Dedifferentiated amniotic fluid mesenchymal stem cell (primary cell): ENCODE data around the gene KISS1.
A peak's percentile ranks its signal among the peaks of the same experiment; 100 is the strongest.

Experiments
- DNase-seq: peaks from one replicate; pipeline ENCODE4 v3.0.0-alpha.2; 2016; ENCODE audit errors: extremely low spot score

Gene KISS1

GRCh38 chr1:204192046-204192445 lies 4.2 kb downstream of the KISS1 start:
- DNase-seq = no peak

- no peak for DNase-seq
These were observed 4.8 kb downstream of the KISS1 start for GRCh38 chr1:204191456-204191855.

DNA sequence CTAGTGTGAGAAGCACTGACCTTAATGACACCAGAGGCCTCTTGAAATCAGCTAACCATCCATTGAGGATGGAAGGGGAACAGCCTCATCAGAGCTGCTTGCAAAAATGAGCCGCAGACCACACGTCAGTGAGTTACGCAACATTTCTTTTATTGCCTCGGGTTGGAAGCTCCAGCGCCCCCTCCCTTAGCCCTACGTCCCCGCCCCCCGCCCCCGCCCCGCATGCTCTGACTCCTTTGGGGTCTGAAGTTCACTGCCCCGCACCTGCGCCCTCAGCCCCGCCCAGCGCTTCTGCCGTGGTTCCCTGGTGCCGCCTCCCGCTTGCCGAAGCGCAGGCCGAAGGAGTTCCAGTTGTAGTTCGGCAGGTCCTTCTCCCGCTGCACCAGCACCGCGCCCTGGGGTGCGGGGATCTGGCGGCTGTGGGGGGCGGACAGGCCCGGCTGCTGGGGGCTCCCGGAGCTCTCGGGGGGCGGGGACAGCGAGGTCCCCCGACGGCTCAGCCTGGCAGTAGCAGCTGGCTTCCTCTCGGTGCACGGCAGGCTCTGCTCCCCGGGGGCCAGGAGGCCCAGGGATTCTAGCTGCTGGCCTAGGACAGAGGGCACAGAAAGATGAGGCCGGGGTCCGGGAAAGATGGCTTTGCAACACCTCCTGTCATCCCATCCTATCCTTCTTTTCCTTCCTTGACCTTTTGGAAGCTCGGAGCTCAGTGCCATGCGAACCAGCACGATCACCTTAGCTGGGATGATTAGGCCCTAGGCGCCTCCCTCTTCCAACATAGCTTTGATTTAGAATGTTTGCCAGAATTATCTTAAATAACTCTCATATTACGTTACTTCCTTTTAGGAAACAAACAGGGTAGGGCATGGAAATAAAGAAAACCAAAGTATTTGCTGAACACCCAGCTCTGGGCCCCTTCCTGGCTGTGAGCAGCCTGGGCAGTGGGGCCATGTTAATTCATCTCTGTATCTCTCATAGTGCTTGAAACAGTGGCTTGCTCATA lies 5.8 kb downstream of the KISS1 start:
- DNase-seq = no peak

- no peak for DNase-seq
These were observed 7.2 kb downstream of the KISS1 start for GRCh38 chr1:204188959-204189639.

- DNase-seq = no peak
These were observed 9.7 kb downstream of the KISS1 start for GRCh38 chr1:204186597-204186996.

DNA sequence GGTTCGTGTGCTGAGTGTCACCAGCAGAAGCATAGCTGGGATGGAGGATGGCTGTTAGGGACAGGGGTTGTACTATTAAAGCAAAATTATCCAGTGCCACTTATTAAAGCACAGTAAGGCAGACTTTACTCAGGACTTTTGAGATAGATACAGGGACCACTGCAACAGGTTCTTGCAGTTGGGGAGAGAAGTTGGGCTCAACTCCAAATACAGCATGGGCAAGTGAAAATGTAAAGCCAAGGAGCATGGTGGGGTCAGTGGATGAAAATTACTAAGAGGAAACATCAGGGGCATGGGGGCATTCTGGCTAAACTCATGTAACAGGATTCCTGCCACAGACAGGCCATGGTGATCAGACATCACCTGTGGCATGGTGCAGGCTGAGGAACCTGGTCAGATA lies 15.2 kb downstream of the KISS1 start:
- no peak for DNase-seq

DNA sequence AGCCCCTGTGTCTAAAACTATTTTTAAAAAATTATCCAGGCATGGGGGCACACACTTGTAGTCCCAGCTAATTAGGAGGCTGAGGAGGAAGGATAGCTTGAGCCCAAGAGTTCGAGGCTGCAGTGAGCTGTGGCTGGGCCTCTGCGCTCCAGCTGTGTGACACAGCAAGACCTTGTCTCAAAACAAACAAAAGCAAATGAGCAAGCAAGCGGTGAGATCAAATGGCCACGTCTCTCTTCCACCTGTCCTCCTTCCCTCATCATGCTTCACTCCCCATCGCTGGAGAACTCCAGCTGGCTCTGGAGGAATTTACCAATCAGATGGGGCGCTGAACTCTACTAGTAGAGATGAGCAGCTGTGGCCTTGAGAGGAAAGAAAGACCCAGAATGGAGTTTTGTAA lies 16.2 kb downstream of the KISS1 start:
- no peak for DNase-seq

DNA sequence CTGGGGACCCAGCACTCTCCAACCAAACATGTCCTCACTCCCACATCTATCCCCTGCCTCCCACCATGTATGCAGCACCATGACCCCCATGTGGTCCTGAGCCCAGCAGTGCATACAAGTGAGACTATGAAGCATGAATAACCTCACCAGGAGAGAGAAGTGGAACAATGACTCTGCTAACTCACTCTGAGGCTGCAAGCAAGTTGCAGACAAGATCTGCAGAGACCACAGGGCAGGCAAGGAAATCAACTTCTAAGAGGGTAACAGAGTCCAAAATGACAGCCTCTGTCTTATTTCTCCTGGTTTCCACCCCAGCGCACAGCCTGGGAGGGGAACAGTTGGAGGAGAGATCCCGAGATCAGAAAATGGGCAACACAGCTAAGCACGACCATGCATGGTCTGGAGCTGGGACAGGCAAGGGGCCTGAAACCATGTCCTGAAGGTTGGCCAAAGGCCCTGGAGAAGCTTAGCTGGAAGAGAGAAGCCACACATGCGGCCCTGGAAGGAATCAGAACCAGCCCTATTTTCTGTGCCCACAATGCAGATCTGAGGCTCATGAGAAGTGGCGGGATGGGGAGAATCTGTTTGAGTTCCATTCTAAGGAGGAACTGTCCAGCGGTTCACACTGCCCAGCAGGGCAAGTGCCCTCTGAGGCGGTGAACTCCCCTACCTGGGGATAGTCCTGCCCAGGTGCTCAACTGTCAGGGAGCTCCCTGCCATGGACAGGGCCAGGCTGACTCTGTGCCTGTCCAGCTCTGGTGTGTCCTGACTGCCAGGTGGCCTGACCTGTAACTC lies 17.6 kb downstream of the KISS1 start:
- DNase-seq = no peak

DNA sequence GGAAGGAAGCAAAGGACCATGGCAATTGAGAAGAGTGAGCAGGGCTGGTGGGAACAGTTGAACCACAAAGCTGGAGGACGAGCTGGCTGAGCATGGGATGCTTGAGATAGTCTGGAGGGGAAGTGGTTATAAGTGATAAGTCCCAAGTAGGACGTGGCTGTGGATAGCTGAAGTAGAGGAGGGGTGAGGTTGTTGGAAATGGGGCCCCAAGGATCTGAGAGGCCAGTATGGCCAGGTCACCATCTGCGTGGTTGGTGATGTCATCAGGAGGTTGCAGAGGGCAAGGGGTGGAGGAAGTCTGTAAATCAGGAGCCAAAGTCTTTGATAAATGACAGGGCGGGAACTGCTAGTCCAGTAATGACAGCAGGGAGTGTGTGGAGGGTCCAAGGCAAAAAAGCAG lies 19.2 kb downstream of the KISS1 start:
- DNase-seq = no peak

- no peak for DNase-seq
These were observed 20.2 kb downstream of the KISS1 start for GRCh38 chr1:204176049-204176448.

GRCh38 chr1:204174958-204175357 lies 21.3 kb downstream of the KISS1 start:
- no peak for DNase-seq

DNA sequence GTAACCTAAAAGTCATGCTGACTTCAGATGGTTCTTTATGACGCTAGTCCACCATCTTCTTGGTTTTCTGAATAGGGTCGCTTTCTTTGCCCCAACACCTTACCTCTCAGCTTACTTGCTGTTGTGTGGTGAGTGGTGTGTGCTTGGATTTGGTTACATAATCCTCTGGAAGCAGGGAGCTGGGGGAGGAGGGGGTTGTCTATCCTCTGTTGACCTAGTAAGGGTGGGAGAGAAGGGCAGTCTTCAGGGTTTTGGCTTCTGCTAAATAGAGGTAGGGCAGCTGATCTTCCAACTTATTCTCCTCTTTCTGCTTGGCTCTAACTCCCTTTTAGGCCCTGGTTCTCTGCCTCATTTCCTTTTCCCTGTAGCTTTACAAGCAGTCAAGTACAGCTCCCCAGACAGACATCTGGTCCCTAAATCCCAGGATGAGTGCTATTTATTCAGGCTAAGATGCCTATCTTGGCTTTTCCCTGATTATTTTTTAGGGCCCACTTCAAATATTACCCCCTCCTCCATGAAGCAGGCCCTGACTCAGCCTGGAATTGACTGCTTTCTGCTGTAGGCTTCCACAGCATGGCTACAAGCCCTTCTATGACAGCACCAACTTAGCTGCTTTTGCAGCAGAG lies 23.8 kb downstream of the KISS1 start:
- DNase-seq = no peak

DNA sequence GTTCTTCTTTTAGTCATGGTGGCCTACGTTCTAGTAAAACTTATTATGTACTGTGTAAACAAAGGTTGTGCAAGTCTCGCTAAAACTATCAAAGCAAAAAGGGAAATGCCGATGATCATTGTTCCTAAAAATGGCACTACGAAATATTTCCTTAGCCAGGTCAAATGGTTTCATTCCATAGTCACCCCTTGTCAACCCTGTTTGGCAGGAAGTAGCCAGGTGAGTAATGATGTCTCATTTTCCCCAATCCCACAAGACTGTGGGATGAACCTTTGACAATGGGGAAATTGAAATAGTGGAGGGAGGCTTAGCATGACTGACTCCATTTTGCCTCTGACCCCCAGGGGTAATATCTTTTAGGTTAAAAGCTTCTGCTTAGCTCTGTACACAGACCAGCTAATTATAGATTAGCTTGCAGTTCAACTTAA lies 24.5 kb downstream of the KISS1 start:
- no peak for DNase-seq

- no peak for DNase-seq
These were observed 25.7 kb downstream of the KISS1 start for GRCh38 chr1:204170494-204171155.

- DNase-seq = no peak
These were observed 26.4 kb downstream of the KISS1 start for GRCh38 chr1:204169858-204170257.

- no peak for DNase-seq
These were observed 28.6 kb downstream of the KISS1 start for GRCh38 chr1:204167730-204168129.

DNA sequence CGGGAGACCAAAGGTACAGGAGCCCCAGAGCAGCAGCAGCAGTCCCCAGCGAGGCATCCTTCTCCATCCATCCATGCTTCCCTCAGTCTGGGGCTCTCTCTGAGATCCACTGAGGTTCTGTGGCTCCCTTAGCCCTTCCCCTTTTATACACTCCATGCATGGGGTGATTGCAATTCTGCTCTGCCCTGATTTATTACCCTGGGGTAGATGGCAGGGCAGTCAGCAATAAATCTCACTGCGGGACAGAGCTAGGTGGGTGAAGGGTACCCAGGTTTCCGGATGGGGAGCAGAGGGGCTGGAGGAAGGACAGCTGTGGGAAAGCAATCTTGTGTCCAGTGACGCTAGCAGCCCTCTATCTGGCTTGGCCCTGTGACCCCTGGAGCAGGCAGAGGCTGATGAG lies 30.1 kb downstream of the KISS1 start, which contains the start of gene REN:
Gene REN (minus strand): TSS at position 119 of the 400 bp plus-strand sequence. CDS start 44 bp downstream, at position 75.
- DNase-seq = no peak

DNA sequence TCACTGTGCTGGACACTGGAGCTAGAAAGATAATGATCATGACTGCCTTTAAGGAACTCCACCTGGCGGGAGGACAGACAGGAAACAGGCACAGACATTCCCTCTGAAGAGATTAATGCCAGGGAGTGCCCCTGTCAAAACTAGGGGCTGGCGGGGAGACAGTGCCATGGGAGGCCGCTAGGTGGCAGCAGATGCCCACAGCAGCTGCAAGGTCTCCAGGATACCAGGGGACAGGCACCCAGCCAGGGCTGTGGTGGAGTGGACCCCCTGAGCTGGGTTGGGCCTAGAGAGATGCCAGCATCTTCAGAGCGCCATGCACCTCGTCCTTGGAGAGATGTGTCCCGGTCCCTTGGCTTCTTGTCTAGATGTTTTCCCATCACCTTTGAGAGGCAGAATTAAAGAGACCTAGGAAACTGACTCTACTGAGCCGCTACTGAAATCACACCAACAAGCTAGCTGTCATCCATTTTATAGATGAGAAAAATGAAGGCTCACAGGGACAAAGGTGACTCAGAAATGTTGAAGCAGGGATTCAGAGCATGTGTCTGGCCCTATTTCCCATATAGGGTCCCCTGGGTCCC lies 33.7 kb downstream of the KISS1 start:
- peak; percentile 50 for DNase-seq

DNA sequence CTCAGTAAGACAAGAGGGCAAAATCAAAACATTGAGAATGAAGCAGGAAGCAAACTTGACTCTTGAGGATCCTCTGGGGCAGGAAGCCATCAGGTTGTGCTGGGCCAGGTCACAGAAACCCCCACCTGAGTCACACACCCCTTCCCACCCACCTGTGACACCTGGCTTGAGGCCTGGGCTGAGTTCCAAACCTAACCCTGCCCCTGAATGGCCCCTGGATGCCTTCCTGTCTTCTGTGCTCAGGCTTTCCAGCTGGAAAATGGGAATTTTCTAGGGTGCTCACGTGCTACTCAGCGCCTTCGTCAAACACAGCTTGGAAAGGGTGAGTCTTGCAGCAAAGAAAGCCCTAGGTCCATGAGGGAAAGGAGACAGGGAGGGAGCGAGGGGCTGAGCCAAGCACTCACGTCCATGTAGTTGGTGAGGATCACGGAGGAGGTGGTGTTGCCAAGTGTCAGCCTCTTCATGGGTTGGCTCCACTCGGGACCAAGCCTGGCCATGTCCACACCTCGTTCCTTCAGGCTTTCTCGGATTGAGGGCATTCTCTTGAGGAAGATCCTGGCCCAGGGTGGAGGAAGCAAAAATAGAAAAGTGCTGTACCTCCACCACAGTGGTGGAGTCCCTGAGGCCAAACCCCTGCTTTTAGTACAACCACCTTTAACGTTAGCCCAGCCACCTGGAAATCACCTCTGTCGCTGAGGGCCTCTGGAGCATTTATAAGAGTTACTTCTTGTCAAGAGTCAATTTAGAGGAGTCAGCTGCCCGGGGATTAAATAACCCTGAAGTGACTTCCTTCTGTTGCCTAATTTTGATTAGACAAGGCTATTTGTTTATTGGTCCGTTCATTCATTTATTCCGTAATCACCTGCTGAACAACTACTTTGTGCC lies 34.4 kb downstream of the KISS1 start:
- no peak for DNase-seq

DNA sequence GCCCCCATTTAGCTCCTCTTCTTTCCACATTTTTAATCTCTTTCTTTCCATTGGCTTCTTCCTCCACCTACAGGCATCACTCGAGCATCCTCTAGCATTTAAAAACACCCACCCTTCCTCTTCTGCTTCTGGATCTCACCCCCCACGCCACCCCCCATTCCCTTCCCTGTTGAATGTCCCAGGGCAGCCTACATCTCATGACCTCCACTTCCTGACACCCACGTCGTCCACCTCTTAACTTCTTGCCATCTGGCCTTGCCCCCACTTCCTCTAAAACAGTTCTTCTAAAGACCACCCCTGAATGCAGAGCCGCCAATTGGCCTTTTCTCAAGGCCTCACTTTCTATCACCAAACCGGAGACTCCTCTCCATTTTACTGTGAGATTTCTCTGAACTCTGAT lies 38.3 kb downstream of the KISS1 start:
- DNase-seq = no peak
